Measurements from ENCODE around the gene PCF11. TPM values are rescaled to one million over a fixed set of nuclear protein-coding genes. Genes with fewer than 3 reads are reported as not detected.

The PCF11 gene
- total RNA-seq, 1 experiment from 2014 or later, result 45.0 TPM

DNA sequence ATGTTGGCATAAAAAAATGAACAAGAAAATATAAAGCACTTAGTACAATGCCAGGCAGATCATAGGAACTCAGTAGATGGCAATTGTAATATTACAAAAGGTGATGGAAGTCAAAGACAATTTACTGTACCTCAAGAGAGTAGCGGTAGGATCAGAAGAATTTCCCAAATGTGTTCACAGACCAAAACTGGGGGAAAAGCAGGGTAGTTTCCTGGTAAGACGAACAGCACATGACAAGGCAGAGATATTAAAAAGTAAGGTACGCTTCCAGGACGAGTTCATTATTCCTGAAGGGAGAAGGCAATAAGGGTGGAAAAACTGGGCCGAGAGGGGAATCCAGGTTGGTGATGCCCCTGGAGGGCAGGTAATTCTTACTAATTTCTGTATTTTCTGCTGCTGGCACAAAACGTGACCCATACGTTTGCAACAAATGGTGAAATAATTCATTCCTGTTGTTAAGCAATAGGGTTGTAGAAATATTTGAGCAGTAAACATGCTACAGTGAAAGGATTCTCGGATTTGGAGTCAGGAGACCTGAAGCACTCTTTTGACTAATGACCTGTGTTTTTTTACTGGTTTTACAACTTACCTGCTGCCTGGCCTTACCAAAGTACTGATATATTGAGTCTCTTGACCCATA, 35.8 kb downstream of the PCF11 start:
- TF ChIP-seq, protein P1, sequence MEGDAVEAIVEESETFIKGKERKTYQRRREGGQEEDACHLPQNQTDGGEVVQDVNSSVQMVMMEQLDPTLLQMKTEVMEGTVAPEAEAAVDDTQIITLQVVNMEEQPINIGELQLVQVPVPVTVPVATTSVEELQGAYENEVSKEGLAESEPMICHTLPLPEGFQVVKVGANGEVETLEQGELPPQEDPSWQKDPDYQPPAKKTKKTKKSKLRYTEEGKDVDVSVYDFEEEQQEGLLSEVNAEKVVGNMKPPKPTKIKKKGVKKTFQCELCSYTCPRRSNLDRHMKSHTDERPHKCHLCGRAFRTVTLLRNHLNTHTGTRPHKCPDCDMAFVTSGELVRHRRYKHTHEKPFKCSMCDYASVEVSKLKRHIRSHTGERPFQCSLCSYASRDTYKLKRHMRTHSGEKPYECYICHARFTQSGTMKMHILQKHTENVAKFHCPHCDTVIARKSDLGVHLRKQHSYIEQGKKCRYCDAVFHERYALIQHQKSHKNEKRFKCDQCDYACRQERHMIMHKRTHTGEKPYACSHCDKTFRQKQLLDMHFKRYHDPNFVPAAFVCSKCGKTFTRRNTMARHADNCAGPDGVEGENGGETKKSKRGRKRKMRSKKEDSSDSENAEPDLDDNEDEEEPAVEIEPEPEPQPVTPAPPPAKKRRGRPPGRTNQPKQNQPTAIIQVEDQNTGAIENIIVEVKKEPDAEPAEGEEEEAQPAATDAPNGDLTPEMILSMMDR (IDR thresholded peaks at IDR 0.05; ENCODE audit: unreplicated experiment), result no peak
- BruUV-seq (replicated peaks), result no TSS peak
- H3K4me1 Mint-ChIP-seq (ENCODE audit: low read depth, unreplicated experiment), result peaks cover 31% of the 10 kb centered on the region
- peak overlapping the region; percentile 67 for H3K27ac Mint-ChIP-seq (ENCODE audit: unreplicated experiment)
- H3K4me3 Mint-ChIP-seq (ENCODE audit: low read depth, unreplicated experiment), result peak overlapping the region; percentile 79
- no peaks in the 10 kb centered on the region for H3K27me3 Mint-ChIP-seq (ENCODE audit: unreplicated experiment)
- DNase-seq, result no peak
- intact Hi-C loops (cut with micrococcal nuclease; ENCODE audit: unreplicated experiment), result no loop called here
- CTCF ChIA-PET, result no interaction called here
- peaks cover 53% of the 10 kb centered on the region for H3K36me3 Mint-ChIP-seq (ENCODE audit: insufficient read depth, unreplicated experiment)
- H3K9me3 Mint-ChIP-seq (ENCODE audit: low read depth, unreplicated experiment), result no peaks in the 10 kb centered on the region

DNA sequence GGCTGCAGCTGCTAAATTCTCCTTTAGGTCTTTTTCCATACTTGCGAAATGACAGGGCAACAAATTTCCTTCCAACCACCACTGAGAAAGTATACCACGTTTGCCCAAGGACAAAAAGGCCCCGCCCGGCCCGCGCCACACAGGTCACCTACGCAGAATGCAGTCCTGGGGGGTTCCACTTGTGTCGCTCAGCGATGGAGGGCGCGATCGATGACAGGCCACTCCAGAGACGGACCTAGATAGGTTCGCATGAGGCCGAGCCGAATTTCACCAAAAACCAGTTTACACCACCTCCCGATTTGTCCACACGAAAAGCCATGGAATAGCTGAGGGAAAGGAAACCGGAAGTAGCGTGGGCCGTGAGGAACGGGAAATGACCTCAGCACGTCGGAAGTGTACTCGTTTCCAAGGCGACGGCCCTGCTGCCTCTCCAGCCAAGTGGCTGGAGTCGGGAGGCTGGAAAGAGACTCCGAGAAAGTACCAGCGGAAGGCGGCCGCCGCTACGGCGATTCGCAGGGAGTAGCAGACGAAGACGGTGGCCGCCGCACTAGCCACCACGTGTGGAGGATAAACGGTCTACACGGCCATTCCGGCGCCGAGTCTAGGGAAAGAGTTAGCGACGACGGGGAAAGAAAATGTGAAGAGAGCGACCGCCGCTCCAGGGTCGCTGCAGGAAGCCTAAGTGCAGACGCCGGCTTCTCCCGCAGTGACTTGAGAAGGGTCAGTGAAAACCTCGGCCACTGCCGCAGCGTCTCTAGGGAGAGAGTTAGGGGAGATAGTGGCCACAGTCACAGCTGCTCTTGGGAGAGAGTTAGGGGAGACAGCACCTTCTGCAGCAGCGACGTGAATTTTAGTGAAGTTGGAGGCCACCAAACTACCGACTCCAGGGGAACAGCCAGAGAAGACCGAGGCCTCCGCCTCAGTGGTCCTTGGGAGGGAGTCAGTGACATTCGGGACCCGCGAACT, 36.7 kb downstream of the PCF11 start, which contains the start of gene ANKRD42:
Gene ANKRD42 (plus strand): TSS at position 398 of the 966 bp plus-strand sequence. CDS start 959 bp downstream, outside the sequence.
- Mint-ChIP-seq H3K4me3 (ENCODE audit: low read depth, unreplicated experiment) (peak within 1 kb of the TSS; percentile 79), H3K4me1 (ENCODE audit: low read depth, unreplicated experiment) (peaks cover 31% of the 10 kb centered on the region), H3K27ac (ENCODE audit: unreplicated experiment) (peak within 1 kb of the TSS; percentile 67), H3K36me3 (ENCODE audit: insufficient read depth, unreplicated experiment) (peaks cover 49% of the 10 kb centered on the region), H3K9me3 (ENCODE audit: low read depth, unreplicated experiment) (no peaks in the 10 kb centered on the region), H3K27me3 (ENCODE audit: unreplicated experiment) (no peaks in the 10 kb centered on the region)
- peak; percentile 84 for DNase-seq
- TF ChIP-seq, protein P1 (IDR thresholded peaks at IDR 0.05; ENCODE audit: unreplicated experiment), result no peak
- intact Hi-C loops (cut with micrococcal nuclease; ENCODE audit: unreplicated experiment), result no loop called here
- CTCF ChIA-PET, result no interaction called here
- BruUV-seq (replicated peaks), result TSS peak; percentile 68

DNA sequence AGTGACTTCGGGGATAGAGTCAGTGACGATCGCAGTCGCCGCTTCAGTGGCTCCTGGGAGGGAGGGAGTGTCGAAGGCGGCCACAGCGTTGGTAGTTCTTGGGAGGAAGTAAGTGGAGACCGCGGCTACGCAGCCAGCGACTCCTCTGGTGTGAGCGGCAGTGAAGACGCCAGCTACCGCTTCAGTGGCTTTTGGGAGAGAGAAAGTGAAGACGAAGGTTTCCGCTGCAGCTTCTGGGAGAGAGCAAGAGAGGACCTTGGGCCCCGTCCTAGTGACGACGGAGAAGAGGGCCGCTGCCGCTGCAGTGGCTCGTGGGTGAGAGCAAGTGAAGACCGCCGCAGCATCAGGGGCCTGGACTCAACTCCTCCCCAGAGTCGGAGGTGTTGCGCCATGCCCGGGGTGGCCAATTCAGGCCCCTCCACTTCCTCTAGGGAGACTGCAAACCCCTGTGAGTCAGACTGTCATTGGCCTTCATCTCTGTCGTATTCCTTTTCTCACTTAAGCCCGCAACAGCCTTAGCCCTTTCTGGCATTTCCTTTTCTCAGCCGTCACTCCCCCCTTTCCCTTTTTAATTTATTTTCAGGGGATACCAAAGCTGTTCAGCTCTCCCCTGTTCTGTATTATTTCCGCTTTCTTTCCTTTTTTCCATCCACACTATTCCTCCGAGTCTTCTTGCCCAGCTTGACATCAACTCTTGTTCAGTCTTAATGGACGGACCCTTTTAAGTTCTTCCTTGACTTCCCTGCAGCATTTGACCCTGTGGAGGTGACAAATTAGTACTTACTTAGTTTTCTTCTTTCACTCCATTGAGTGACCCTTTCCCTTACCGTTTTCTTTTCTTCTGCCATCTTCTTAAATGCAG, 37.6 kb downstream of the PCF11 start:
- Mint-ChIP-seq H3K36me3 (ENCODE audit: insufficient read depth, unreplicated experiment) (peaks cover 42% of the 10 kb centered on the region), H3K27me3 (ENCODE audit: unreplicated experiment) (no peaks in the 10 kb centered on the region), H3K4me1 (ENCODE audit: low read depth, unreplicated experiment) (peaks cover 31% of the 10 kb centered on the region), H3K9me3 (ENCODE audit: low read depth, unreplicated experiment) (no peaks in the 10 kb centered on the region), H3K4me3 (ENCODE audit: low read depth, unreplicated experiment) (peak overlapping the region; percentile 79), H3K27ac (ENCODE audit: unreplicated experiment) (peak overlapping the region; percentile 67)
- intact Hi-C loops (cut with micrococcal nuclease; ENCODE audit: unreplicated experiment), result no loop called here
- CTCF ChIA-PET, result no interaction called here
- peak; percentile 41 for DNase-seq
- TF ChIP-seq, protein P1 (IDR thresholded peaks at IDR 0.05; ENCODE audit: unreplicated experiment), result no peak
- BruUV-seq (replicated peaks), result no TSS peak

DNA sequence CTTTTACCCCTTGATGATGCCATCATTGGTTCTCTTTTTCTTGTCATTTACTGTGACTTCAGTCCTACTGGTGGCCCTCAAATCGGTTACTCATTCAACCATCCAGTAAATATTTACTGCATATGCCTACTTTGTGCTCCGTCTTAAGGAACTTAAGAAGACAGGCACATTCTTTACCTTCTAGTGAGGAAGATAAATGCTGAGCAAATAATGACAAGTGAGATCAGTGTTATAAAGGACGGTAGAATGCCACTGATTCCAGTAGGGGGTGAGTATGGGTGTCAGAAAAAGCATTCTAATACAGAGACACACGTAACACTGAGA, 38.2 kb downstream of the PCF11 start:
- H3K4me3 Mint-ChIP-seq (ENCODE audit: low read depth, unreplicated experiment), result peak overlapping the region; percentile 79
- H3K27ac Mint-ChIP-seq (ENCODE audit: unreplicated experiment), result peak overlapping the region; percentile 67
- peaks cover 36% of the 10 kb centered on the region for H3K36me3 Mint-ChIP-seq (ENCODE audit: insufficient read depth, unreplicated experiment)
- no TSS peak for BruUV-seq (replicated peaks)
- H3K4me1 Mint-ChIP-seq (ENCODE audit: low read depth, unreplicated experiment), result peaks cover 31% of the 10 kb centered on the region
- CTCF ChIA-PET, result no interaction called here
- H3K9me3 Mint-ChIP-seq (ENCODE audit: low read depth, unreplicated experiment), result no peaks in the 10 kb centered on the region
- intact Hi-C loops (cut with micrococcal nuclease; ENCODE audit: unreplicated experiment), result no loop called here
- H3K27me3 Mint-ChIP-seq (ENCODE audit: unreplicated experiment), result no peaks in the 10 kb centered on the region
- DNase-seq, result no peak
- TF ChIP-seq, protein P1 (IDR thresholded peaks at IDR 0.05; ENCODE audit: unreplicated experiment), result no peak

Data from Calu3 (cell line).